Panc1 (cell line): ENCODE results near the gene CHST13. TPM values are rescaled to one million over a fixed set of nuclear protein-coding genes. Genes with fewer than 3 reads are reported as not detected.

Experiments used
- ATAC-seq: fragments of 200-7000 bp; cut with Tn5 transposase; 2 replicates; pipeline ENCODE4 v1.9.1; 2020; ENCODE audit warnings: mild to moderate bottlenecking, moderate library complexity
- BruUV-seq: library from RNA; stranded (reverse); fragments of 400-500 nt; replicated peaks from 2 replicates; lab custom pipeline; 2021; lab: Mats Ljungman, UMichigan
- CTCF ChIA-PET: fragments of 300-600 bp; sonication (Branson Sonifier 250); formaldehyde crosslinking; loops from one replicate; lab custom pipeline; 2022; ENCODE audit warnings: antibody characterized with exemption; lab: Charles Lee
- POLR2A ChIA-PET: fragments of 300-600 bp; sonication (Branson Sonifier 250); formaldehyde crosslinking; loops from one replicate; lab custom pipeline; 2022; ENCODE audit warnings: antibody characterized with exemption; lab: Charles Lee
- DNase-seq: peaks from one replicate; pipeline ENCODE4 v3.0.0-alpha.2; 2010; ENCODE audit warnings: low read depth, low spot score
- H3K27ac ChIP-seq: 2 replicates; pipeline ENCODE4 v1.5.1; 2011; ENCODE audit warnings: mild to moderate bottlenecking, low read length, inconsistent platforms
- H3K27me3 ChIP-seq: fragments of 200-500 bp; sonication (Bioruptor generic); 2 replicates; pipeline ENCODE4 v1.6.0; 2014; ENCODE audit warnings: low read length, inconsistent platforms; ENCODE audit not compliant: control insufficient read depth, insufficient read depth
- H3K36me3 ChIP-seq: fragments of 200-500 bp; sonication (Bioruptor generic); 2 replicates; pipeline ENCODE4 v1.5.1; 2014; ENCODE audit warnings: inconsistent platforms, mild to moderate bottlenecking, low read length, moderate library complexity; ENCODE audit not compliant: control insufficient read depth, insufficient read depth
- H3K4me1 ChIP-seq: 2 replicates; pipeline ENCODE4 v1.5.1; 2011; ENCODE audit warnings: inconsistent platforms, mild to moderate bottlenecking, low read length, moderate library complexity; ENCODE audit not compliant: control insufficient read depth, insufficient read depth
- H3K4me3 ChIP-seq, 2 experiments: 2 replicates each; pipeline ENCODE4 v1.5.1; 2011 to 2012; ENCODE audit warnings: low read depth in 2 of 2, low read length in 2 of 2, mild to moderate bottlenecking in 2 of 2, inconsistent platforms in 1 of 2, moderate library complexity in 1 of 2
- H3K9me3 ChIP-seq: fragments of 200-500 bp; sonication (Bioruptor generic); 2 replicates; pipeline ENCODE4 v1.5.1; 2014; ENCODE audit warnings: low read depth, mild to moderate bottlenecking, inconsistent platforms, low read length, moderate library complexity; ENCODE audit not compliant: control insufficient read depth, insufficient read depth
- POLR2AphosphoS5 ChIP-seq: IDR thresholded peaks from 2 replicates; pipeline ENCODE4 v1.6.1; 2012; ENCODE audit warnings: mild to moderate bottlenecking, low read depth, low read length, moderate library complexity
- SIN3A ChIP-seq: IDR thresholded peaks from 2 replicates; pipeline ENCODE4 v1.6.1; 2012; ENCODE audit warnings: low read depth, mild to moderate bottlenecking, low read length, moderate library complexity, borderline replicate concordance; ENCODE audit not compliant: insufficient read depth
- TCF7L2 ChIP-seq: IDR thresholded peaks from 2 replicates; pipeline ENCODE4 v1.6.1; 2011; ENCODE audit warnings: mild to moderate bottlenecking, low read depth, low read length, inconsistent platforms
- in situ Hi-C: cut with HindIII; loops from 2 replicates; pipeline ENCODE4 v1.10.0; 2016; ENCODE audit warnings: low sequenced_read_pairs, low pct_unique_long_range_greater_than_20kb
- intact Hi-C: fragments of 100-400 bp; cut with micrococcal nuclease; formaldehyde crosslinking; loops from one replicate; pipeline ENCODE4 v1.10.0; 2022; ENCODE audit not compliant: unreplicated experiment
- total RNA-seq: library from RNA; stranded (reverse); gene quantifications from one replicate; pipeline ENCODE4 v1.2.1, GENCODE V29; 2021; ENCODE audit not compliant: unreplicated experiment
- TF ChIP-seq, protein P1 (sequence below): fragments of 450-650 bp; IDR thresholded peaks from 2 replicates; pipeline ENCODE4 v1.5.1; 2017; ENCODE audit warnings: mild to moderate bottlenecking
- TF ChIP-seq, protein P2 (sequence below), 2 experiments: IDR thresholded peaks; 2 replicates each; pipeline ENCODE4 v1.6.1; 2011 to 2012; ENCODE audit warnings: low read depth in 2 of 2, control low read depth in 1 of 2, low read length in 1 of 2, mild to moderate bottlenecking in 1 of 2, moderate library complexity in 1 of 2; ENCODE audit not compliant: insufficient read depth in 1 of 2

The CHST13 gene
- total RNA-seq, 1 experiment from 2014 or later, result 0.64 TPM

DNA sequence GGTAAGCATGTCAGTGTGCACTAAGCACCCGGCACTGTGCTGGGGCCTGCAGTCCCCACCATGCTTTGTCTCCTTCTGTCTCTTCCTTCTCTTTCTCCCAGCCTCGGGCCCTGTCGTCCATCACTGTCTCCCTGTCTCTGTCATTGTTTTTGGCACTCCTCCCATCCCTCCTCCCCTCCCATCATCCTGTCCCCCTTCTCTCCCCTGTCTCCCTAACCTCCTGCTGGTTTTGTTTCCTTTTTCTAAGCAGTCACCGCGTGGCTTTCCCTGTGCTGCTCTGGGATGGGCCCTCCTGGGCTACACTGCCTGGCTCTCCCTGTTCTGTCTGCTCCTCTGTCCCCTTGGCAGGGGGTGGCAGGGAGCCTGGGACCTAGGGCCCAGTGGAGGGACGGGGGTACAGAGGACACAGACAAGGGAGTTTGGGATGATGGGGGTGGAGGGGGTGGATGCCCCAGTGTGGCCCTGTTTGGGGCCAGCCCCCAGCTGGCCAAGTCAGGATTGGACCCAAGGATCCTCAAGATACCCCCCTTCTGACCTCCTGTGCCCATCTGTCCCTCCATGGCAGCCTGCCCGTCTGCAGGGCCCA, 5.7 kb downstream of the CHST13 start:
- TF ChIP-seq, protein P1, sequence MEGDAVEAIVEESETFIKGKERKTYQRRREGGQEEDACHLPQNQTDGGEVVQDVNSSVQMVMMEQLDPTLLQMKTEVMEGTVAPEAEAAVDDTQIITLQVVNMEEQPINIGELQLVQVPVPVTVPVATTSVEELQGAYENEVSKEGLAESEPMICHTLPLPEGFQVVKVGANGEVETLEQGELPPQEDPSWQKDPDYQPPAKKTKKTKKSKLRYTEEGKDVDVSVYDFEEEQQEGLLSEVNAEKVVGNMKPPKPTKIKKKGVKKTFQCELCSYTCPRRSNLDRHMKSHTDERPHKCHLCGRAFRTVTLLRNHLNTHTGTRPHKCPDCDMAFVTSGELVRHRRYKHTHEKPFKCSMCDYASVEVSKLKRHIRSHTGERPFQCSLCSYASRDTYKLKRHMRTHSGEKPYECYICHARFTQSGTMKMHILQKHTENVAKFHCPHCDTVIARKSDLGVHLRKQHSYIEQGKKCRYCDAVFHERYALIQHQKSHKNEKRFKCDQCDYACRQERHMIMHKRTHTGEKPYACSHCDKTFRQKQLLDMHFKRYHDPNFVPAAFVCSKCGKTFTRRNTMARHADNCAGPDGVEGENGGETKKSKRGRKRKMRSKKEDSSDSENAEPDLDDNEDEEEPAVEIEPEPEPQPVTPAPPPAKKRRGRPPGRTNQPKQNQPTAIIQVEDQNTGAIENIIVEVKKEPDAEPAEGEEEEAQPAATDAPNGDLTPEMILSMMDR, result no peak
- TF ChIP-seq, protein P2, sequence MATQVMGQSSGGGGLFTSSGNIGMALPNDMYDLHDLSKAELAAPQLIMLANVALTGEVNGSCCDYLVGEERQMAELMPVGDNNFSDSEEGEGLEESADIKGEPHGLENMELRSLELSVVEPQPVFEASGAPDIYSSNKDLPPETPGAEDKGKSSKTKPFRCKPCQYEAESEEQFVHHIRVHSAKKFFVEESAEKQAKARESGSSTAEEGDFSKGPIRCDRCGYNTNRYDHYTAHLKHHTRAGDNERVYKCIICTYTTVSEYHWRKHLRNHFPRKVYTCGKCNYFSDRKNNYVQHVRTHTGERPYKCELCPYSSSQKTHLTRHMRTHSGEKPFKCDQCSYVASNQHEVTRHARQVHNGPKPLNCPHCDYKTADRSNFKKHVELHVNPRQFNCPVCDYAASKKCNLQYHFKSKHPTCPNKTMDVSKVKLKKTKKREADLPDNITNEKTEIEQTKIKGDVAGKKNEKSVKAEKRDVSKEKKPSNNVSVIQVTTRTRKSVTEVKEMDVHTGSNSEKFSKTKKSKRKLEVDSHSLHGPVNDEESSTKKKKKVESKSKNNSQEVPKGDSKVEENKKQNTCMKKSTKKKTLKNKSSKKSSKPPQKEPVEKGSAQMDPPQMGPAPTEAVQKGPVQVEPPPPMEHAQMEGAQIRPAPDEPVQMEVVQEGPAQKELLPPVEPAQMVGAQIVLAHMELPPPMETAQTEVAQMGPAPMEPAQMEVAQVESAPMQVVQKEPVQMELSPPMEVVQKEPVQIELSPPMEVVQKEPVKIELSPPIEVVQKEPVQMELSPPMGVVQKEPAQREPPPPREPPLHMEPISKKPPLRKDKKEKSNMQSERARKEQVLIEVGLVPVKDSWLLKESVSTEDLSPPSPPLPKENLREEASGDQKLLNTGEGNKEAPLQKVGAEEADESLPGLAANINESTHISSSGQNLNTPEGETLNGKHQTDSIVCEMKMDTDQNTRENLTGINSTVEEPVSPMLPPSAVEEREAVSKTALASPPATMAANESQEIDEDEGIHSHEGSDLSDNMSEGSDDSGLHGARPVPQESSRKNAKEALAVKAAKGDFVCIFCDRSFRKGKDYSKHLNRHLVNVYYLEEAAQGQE (IDR thresholded peaks at IDR 0.05; ENCODE audit: insufficient read depth in 1 of 2, low read depth in 2 of 2, low read length in 1 of 2), result no peak
- TF ChIP-seq TCF7L2, result no peak
- no peak for TF ChIP-seq POLR2AphosphoS5
- no peak for TF ChIP-seq SIN3A
- ChIA-PET POLR2A (no interaction called here), CTCF (no interaction called here)
- in situ Hi-C loops (no loop called here), intact Hi-C loops (loop anchor here (10.0 kb wide), 1 partner anchor 135 kb away; no protein-coding TSS in a partner anchor)
- Histone ChIP-seq H3K27me3 (peaks cover 26% of the 10 kb centered on the region), H3K36me3 (no peaks in the 10 kb centered on the region), H3K27ac (no peak overlapping the region), H3K4me3 (no peak overlapping the region), H3K4me1 (no peaks in the 10 kb centered on the region), H3K9me3 (no peaks in the 10 kb centered on the region)
- ATAC-seq (no peak), DNase-seq (no peak)
- BruUV-seq, result no TSS peak

DNA sequence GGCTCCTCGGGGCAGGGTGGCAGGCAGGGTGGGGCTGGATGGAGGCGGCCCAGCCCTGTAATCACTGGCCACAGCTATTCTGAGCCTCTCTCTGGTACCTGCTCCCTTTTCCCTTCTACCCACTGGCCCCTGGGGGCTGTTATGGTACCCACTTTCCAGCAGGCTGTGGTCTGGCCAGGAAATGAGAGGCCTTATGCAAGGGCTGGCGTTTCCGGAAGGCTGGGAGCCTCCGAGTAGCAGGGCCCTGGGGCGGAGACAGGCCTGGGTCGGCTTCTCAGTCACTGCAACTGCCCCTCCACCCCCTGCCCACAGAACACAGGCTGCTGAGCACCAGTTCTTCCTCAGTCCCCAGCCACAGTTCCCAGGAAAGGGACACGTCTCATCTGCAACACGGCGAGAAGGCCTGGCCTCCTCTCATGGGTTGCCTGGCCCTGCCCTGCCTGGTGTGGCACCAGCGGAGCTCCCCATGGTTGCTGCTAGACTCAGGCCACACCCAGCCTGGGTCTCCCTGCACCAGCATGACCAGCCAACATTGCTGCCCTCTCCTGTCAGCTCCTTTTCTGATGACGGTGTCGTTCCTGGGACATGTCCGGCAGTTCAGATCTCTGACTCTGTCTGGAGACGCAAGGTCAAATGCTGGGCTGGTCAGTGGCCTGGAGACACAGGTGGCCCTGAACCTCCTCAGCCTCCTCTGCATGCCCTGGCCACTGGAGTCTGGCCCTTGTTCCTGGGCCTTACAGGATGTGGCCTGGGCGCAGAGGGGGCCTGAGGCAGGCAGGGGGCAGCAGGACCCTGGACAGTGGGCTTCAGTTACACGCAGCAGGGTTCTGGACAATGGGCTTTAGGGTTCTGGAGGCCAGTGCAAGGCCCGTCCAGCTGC, 6.5 kb downstream of the CHST13 start:
- DNase-seq (no peak), ATAC-seq (no peak)
- H3K9me3 ChIP-seq, result no peaks in the 10 kb centered on the region
- H3K4me3 ChIP-seq, result no peak overlapping the region
- TF ChIP-seq, protein P1, result no peak
- TF ChIP-seq, protein P2 (IDR thresholded peaks at IDR 0.05; ENCODE audit: insufficient read depth in 1 of 2, low read depth in 2 of 2, low read length in 1 of 2), result no peak
- no peak for TF ChIP-seq SIN3A
- no peak for TF ChIP-seq POLR2AphosphoS5
- TF ChIP-seq TCF7L2, result no peak
- CTCF ChIA-PET, result no interaction called here
- peaks cover 30% of the 10 kb centered on the region for H3K27me3 ChIP-seq
- no peaks in the 10 kb centered on the region for H3K4me1 ChIP-seq
- POLR2A ChIA-PET, result no interaction called here
- intact Hi-C loops (no loop called here), in situ Hi-C loops (no loop called here)
- no TSS peak for BruUV-seq
- H3K27ac ChIP-seq, result no peak overlapping the region
- H3K36me3 ChIP-seq, result no peaks in the 10 kb centered on the region
